GM18526 (cell line): ENCODE data around the gene RAB7A.

ENCODE experiments used
- POLR2A ChIP-seq: IDR thresholded peaks from 3 replicates; pipeline ENCODE4 v1.6.1; 2011; ENCODE audit not compliant: insufficient read length; ENCODE audit errors: extremely low read depth

RAB7A gene

DNA sequence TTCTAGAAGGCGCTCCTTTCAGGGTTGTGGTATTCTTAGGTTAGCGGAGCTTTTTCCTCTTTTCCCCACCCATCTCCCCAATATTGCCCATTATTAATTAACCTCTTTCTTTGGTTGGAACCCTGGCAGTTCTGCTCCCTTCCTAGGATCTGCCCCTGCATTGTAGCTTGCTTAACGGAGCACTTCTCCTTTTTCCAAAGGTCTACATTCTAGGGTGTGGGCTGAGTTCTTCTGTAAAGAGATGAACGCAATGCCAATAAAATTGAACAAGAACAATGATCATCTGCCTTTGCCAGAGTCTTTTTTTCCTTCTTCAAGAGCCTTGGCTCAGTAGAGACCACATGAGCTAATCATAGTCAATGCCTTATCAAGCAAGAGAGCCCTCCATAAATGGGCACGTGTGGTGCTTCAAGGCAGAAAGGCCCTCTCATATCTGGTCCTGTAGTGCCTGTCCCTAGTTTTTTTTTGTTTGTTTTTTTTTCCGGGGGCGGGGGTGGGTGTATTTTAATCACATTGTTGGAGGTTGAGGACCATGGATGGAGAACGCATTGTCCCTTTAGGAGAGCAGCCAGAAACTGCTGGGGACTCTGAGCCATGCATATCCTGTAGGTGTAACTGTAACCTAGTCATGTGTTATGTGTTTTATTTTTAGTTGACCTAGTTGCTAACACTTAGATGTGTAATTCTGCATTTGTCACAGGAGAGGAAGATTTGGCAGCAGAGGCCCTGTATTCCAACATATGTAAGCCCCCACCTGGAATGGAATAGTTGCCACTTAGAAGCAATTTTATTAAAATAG, 88.7 kb downstream of the RAB7A start:
- no peak for TF ChIP-seq POLR2A

GRCh38 chr3:128815318-128816064, 89.5 kb downstream of the RAB7A start:
- no peak for TF ChIP-seq POLR2A

DNA sequence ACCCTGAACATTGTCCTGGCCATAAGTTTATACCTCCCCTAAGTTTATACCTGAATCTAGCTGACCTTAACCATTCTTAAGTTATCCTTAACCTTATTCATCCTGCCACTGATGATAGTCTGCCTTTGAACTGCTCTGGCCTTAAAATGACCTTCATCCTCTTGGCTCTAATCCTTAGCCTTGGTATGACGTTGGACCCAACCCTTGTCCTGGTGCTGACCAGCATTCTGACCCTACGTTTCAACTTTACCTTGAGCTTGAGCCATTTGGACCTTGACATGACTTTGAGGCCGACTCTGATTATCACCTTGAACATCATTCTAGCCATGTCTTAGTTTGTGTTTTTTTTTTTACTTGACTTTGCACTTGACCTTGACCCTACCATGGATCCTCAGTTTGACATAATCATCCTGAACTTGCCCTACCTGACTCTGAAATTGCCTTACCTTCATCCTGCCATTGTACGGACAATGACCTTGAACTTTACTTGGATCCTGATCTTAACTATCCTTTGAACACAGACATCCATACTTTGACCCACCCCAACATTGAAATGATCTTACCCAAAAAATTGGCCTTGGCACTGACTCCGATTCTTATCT, 92.3 kb downstream of the RAB7A start:
- no peak for TF ChIP-seq POLR2A

DNA sequence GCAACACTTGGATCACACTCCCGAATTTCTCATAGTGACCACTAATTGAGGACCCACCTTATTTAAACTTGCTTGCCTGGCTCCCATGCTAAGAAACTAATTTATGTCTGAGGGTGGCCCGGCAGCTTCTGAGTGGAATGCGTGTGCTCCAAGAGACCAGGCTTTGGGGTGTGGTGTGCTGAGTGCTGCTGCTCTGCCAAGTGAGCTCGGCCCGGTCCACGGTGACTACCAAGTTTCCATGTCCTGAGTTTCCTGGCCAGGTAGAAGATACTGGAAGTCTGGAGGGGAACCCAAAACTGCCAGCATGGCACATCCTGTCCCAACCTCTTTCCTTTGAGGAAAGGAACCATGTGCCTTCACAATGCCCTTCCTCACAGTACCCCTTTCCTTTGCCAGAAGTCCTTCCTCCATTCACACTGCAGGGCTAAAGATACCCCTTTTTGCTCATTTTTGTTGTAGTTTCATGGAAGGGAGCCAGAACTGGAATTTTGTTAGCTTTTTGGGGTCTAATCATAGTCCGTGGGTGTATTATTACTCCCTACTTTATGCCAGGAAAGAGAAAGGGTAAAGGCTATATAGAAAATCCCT, 94.4 kb downstream of the RAB7A start:
- no peak for TF ChIP-seq POLR2A

DNA sequence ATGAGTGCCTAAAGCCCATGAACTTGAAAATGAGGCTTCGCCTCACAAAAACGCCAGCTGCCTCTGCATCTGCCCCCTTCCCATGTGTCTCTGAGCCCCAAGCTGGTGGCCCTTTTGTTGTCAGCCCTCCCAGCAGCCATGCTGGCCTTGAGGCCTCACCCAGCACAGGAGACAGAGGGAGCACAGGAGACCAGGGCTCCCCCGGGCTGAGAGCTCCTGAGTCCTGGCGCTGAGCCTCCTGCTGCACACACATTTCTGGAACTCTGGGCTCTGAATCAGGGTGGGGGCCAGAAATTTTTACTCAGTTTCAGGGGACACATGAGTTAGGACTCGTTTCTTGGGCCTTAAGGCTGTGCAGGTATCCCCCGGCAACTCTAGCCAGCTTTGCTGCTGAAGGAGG, 97.0 kb downstream of the RAB7A start:
- no peak for TF ChIP-seq POLR2A

GRCh38 chr3:128823631-128824030, 97.6 kb downstream of the RAB7A start:
- no peak for TF ChIP-seq POLR2A

GRCh38 chr3:128824132-128824850, 98.3 kb downstream of the RAB7A start:
- no peak for TF ChIP-seq POLR2A

- no peak for TF ChIP-seq POLR2A
Observed at GRCh38 chr3:128825117-128825725, 99.2 kb downstream of the RAB7A start.

GRCh38 chr3:128835096-128835495, 109.1 kb downstream of the RAB7A start:
- no peak for TF ChIP-seq POLR2A

GRCh38 chr3:128841926-128842920, 116.2 kb downstream of the RAB7A start:
- TF ChIP-seq POLR2A = no peak

DNA sequence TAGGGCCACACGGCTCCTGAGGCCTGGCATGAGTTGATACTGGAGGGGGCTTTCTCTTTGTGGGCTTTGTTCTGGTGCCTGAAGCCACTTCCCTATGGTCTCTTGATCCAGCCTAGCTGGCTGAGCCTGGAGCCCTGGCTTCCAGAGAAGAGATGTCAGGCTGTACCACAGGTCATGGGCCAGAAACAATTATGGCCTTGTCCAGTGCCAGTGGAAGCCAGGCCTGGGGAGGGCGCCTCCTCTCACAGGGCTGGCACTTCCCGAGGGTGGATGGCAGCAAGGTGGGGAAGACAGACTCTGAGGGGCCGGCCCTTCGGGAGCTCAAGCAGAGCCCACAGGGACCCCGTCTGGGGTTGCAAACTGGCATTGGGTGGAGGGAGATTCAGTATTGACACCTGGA, 118.5 kb downstream of the RAB7A start:
- TF ChIP-seq POLR2A = no peak

DNA sequence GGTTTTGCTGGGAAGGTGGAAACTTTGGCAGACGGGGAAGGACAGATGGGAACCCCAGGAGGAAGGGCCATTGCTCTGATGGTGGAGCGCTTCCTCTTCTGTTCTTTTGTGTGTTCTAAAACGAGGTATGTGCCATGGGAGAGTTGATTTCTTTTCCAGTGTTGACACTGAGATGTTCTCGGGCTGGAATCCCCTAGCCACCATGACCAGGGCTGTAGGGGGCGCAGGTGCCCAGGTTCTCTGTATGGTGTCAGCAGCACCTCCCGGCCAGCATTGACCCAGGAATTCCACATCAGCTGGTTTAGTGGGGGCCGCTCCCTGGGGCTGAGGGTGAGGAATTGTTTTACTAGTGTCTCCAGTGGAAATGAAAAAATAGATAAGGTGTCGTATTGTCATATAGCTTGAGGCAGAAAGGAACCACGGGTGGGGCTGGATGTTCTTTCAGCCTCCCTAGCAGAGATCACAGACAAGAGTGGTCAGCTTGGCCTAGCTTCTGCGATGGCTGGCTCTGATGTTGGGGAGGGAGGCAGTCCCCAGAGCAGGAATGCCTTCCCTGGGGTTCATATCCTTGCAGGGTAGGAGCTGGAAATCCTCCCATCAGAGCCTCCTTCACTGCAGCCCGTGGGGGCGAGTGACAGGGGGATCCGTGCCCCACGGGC, 119.3 kb downstream of the RAB7A start:
- TF ChIP-seq POLR2A = no peak
